Stimulated activated naive CD4-positive, alpha-beta T cell (primary cell): ENCODE data around the gene KIF5C.
"Not testable (repeated sequence)": the region's sequence is repeated elsewhere in the genome, so short reads cannot be mapped to it uniquely, and the experiment has no call there.

Source experiments
- DNase-seq, 6 experiments: peaks; one replicate each; lab custom pipeline; 2025; lab: John Stamatoyannopoulos, UW

KIF5C gene

DNA sequence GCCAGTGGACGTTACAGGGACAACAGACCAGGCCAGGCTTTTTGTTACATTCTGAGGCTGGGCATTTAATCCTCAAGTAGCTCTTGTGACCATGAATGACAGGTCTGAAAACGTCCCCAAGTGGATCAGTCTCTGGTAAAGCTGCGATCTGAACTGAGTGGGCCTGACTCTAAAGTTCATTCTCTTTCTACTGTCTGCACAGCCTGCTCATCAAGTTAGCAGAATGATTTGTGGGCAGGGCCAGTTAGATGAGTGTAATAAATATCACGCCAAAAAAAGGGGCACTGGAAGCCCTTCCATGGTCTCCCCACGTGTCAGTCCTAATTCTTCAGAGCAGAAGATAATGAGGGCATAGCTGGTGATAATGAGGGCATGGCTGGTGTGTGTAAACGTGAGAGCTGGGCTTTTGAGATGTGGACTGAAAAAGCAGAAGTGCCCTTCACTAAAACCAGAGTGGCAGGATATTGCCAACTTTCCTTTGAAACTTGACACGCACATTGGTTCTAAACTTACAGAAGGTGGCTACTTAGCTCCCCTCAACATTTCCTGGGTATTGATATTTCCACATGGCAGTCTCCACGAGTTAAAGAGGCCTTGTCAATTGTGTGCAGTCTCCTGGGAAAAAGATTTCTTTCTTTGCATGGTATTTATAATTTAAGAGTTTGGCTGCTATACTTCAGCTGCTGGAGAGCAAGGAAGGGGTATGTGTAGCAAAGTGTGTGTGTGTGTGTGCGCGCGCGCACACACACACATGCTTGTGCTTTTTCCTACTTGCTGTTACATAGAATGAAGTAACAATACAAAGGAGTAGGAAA is 90.8 kb downstream of the KIF5C start:
- no peak for DNase-seq

- no peak for DNase-seq
These were observed 91.4 kb downstream of the KIF5C start for GRCh38 chr2:148966438-148966758.

- DNase-seq = no peak
These were observed 92.0 kb downstream of the KIF5C start for GRCh38 chr2:148967056-148967455.

GRCh38 chr2:148967578-148967977 is 92.6 kb downstream of the KIF5C start:
- no peak for DNase-seq

GRCh38 chr2:148968301-148968700 is 93.3 kb downstream of the KIF5C start:
- no peak for DNase-seq

GRCh38 chr2:148968776-148969319 is 93.8 kb downstream of the KIF5C start:
- no peak for DNase-seq

DNA sequence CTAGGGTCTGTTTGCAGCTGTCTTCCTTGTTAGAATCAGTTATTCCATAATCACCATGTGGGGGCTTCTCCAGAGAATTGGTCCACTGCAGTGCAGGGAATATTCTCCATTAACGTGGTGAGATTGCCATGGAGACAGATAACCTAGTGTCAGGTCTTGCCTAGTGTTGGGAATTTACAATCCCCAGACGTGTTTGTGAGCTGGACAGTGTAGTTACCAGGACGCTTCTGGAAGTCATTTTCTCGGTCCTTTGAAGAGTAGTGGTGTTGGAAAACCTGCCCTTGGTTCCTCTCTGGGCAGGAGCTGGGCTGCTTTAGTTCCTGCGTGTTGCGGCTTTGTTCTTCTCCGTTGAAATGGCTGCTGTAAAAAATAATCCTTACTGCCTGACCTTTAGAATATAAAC is 94.6 kb downstream of the KIF5C start:
- no peak for DNase-seq

DNA sequence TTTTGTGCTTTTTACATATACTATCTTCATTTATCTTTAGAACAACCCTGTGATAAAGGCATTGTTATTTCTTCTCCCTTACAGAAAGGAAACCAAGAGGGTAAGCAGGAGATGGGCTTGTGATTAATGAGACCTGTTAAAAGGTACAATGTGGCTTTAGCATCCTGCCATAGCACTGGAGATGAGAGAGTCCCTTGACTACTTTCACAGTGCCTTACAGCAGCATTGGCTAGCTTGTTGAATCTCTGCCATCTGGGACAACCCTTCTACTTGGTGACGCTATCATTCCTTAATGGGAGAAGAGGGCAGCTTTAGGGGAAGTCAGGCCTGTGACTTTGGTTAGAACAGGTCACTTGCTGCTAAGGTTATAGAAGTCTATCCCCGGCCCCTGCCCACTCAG is 95.4 kb downstream of the KIF5C start:
- no peak for DNase-seq

DNA sequence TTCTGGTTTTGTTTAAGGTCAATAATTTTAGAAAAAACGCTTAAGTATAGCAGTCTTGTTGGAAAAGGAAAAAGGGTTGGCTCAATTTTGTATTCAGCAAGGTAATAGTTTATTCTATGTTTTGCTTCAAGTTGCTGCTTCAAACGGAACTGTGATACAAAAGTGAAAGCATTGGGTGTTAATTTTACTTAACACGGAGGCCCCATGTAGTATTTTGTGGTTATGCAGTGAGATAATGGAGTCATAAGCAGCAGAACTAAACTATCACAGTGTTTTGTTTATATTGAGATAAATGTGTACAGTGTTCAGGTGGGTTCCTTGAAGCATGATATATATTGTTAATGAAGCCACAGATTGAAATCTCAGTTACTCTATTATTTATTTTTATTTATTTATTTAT is 96.5 kb downstream of the KIF5C start:
- no peak for DNase-seq

DNA sequence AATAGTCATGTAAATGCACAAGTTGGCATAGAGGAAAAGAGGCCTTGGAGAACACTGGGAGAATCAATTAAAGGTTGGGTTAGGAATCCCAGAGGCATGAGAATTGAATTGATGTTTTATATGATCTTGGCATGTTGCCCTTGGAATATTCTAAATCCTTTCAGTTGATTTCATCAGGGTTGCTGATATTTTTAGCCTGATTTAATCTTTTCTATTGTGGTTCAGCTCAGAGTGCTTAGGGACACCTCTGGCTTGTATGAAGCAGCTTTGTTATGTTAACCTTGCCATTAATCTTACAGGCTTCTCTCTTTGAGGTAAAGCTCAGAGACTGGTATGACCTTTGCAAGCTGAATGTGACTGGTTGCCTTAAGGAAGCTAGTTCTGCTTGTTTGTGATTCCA is 99.1 kb downstream of the KIF5C start:
- DNase-seq = no peak

GRCh38 chr2:148978026-148978685 is 103.1 kb downstream of the KIF5C start:
- no peak for DNase-seq

DNA sequence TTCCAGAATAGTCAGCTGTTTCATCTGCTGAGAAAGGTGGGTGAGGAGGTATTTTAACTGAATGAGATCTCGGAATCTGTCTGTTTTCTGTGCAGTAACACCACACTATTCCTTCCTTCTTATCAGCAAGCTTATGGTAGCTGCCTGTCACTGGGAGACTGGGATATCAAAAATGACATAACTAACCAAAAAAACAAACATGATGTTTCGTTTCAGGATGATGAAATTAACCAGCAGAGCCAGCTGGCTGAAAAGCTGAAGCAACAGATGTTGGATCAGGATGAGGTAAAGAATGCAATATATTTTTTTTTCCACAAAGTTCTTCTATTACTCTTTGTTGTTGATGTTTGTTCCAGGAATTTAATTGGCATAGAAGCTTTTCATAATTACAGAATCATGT is 103.7 kb downstream of the KIF5C start:
- DNase-seq = no peak

DNA sequence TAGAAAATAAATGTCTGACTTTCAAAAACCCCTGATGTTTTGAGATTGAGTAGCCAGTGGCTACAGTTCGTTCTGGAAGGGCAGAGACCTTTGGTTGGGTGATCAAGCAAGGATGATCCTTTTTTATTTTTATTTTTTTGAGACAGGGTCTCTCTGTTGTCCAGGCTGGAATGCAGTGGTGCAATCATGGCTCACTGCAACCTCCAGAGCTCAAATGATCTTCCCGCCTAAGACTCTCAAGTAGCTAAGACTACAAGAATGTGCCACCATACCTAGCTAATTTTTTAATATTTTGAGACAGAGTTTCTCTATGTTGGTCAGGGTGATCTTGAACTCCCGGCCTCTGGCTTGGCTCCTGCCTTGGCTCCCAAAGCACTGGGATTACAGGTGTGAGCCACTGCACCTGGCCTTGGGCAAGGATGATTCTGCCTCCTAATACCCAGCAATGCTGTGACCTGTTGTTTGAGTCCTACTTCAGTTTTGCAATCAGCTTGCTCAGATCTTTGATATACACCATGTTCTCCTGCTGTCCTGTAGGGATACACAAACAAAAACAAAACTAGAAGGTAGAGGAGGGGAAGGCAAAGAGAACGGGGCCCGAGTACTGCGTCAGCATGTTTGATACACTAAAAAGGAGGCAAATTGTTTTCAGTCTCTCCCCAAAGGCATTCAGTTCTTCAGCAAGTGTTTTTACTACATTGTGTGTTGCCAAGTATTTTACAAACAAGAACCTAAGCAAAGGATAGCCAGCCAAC is 104.3 kb downstream of the KIF5C start:
- no peak for DNase-seq

- no peak for DNase-seq
These were observed 104.9 kb downstream of the KIF5C start for GRCh38 chr2:148979919-148980277.

GRCh38 chr2:148980496-148980895 is 105.5 kb downstream of the KIF5C start:
- not testable (repeated sequence) for DNase-seq

DNA sequence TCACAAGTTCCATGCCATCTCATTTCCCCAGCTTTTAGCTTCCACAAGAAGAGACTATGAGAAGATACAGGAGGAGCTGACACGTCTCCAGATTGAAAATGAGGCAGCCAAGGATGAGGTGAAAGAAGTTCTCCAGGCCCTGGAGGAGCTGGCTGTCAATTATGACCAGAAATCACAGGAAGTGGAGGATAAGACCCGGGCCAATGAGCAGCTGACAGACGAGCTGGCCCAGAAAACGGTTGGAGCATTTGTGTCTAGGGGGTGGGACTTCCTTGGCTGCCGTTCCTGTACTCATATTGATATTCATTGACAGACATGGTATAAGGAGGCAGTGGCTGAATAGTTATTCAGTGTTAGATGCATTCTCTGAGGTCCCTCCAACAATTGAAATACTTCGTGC is 106.3 kb downstream of the KIF5C start:
- no peak for DNase-seq

DNA sequence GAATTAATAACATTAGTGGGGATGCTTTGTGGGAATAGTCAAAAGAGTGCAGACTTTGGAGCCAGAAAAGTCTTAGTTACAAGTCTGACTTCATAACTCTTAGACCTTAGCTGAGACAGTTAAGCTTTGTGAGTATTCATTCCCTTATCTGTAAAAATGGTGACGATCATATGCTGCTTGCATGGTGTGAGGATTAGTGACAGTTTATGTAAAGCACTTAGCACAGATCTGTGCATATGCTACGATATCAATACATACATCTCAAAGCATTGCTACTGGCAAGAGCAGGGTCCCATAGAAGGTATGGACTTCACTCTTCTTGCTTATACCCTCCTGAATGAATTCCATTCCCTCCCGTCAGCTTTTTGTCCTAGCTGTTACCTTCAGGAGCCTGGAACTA is 106.8 kb downstream of the KIF5C start:
- DNase-seq = no peak

DNA sequence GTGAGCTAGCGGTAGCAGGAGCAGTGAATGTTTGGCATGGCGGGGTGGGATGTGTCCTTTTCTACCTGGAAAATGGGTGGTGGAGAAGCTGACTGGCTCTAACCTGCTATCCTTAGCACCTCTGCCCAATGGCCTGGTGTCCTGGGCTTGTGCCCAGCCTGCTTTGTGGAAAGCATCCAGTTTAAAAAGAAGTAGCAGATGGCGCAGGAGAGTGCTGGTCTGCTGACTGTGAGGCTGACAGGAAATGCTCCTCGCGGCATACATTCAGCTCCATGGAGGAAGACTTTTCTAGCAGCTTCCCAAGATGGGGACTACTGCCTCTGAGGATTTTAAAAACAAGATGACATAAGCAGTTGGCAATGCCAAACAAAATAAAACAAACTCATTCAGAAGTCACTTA is 107.3 kb downstream of the KIF5C start:
- no peak for DNase-seq

- no peak for DNase-seq
These were observed 108.9 kb downstream of the KIF5C start for GRCh38 chr2:148983896-148984295.

- no peak for DNase-seq
These were observed 109.4 kb downstream of the KIF5C start for GRCh38 chr2:148984449-148984848.

DNA sequence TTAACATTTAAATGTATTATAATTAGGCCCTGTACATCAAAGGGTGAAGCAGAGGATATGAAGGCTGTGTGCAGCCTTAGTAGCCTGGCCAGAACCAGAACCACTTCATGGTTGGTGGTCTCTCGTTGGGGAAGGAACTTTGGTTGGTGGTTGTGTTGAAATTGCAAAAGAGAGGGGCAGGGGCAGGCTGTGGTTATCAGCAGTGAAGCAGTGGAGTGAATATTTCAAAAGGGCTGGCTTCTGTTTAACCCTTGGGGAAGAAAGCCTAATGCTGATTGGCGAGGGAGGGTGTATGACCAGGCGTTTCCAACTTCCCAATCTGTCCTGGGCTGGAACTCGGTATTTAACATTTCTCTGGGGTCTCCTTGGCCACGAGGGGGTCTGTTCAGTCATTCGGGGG is 112.3 kb downstream of the KIF5C start:
- no peak for DNase-seq

DNA sequence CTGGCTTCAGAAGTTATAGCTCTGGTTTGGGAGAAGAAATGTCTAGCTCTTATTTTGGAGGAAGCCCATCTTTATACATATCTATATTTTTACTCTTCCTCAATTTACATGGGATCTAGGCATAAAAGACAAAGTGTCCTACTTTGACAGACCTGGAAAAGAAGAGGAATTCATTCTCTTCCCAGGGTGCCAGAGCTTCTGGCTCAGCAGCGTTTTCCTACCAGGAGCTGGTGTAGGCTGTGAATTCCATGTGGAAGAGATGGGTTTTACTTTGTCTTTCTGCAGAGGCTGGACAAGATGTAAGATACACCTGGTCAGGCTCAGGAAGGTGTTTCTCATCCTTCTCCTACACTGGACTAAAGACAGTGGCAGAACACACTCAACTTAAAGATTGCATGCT is 113.3 kb downstream of the KIF5C start:
- no peak for DNase-seq
